Osteoblast (primary cell): ENCODE data around the gene KAT7. TPM values are rescaled to one million over a fixed set of nuclear protein-coding genes. Genes with fewer than 3 reads are reported as not detected.

Source experiments
- DNase-seq: peaks from one replicate; pipeline ENCODE4 v3.0.0; 2011; ENCODE audit warnings: low spot score, mixed read lengths; ENCODE audit not compliant: insufficient read length; ENCODE audit errors: missing footprints
- H2AFZ ChIP-seq: 2 replicates; pipeline ENCODE4 v1.6.0; 2011; ENCODE audit warnings: mild to moderate bottlenecking, low read length
- H3K27ac ChIP-seq: 2 replicates; pipeline ENCODE4 v1.5.1; 2011; ENCODE audit warnings: mild to moderate bottlenecking, low read depth, low read length, moderate library complexity
- H3K27me3 ChIP-seq: 2 replicates; pipeline ENCODE4 v1.6.0; 2012; ENCODE audit warnings: mild to moderate bottlenecking, control low read depth, inconsistent platforms, low read length, moderate library complexity; ENCODE audit not compliant: insufficient read depth
- H3K36me3 ChIP-seq: 2 replicates; pipeline ENCODE4 v1.5.1; 2011; ENCODE audit warnings: mild to moderate bottlenecking, low read length, control low read depth, moderate library complexity; ENCODE audit not compliant: insufficient read depth
- H3K4me1 ChIP-seq: 2 replicates; pipeline ENCODE4 v1.5.1; 2011; ENCODE audit warnings: mild to moderate bottlenecking, low read length, control low read depth, moderate library complexity; ENCODE audit not compliant: insufficient read depth
- H3K4me2 ChIP-seq: 2 replicates; pipeline ENCODE4 v1.6.0; 2011; ENCODE audit warnings: mild to moderate bottlenecking, low read length; ENCODE audit not compliant: insufficient read depth
- H3K4me3 ChIP-seq: fragments of 200-600 bp; sonication (generic); 3 replicates; pipeline ENCODE4 v1.5.1; 2012; ENCODE audit warnings: mild to moderate bottlenecking, low read length, inconsistent platforms; ENCODE audit not compliant: insufficient read depth
- H3K79me2 ChIP-seq: 2 replicates; pipeline ENCODE4 v1.6.0; 2012; ENCODE audit warnings: mild to moderate bottlenecking, low read length, control low read depth, inconsistent platforms; ENCODE audit not compliant: insufficient read depth
- H3K9me3 ChIP-seq: 2 replicates; pipeline ENCODE4 v1.5.1; 2011; ENCODE audit warnings: low read depth, low read length, control low read depth
- H4K20me1 ChIP-seq: 2 replicates; pipeline ENCODE4 v1.6.0; 2012; ENCODE audit warnings: mild to moderate bottlenecking, low read length, control low read depth; ENCODE audit not compliant: insufficient read depth
- CTCF ChIP-seq: IDR thresholded peaks from 2 replicates; pipeline ENCODE4 v1.5.1; 2011; ENCODE audit warnings: mild to moderate bottlenecking, low read depth, low read length, moderate library complexity; ENCODE audit errors: extremely low read depth
- total RNA-seq: library from RNA; depleted of rRNA; stranded (reverse); fragments of >200 nt; gene quantifications from 2 replicates; pipeline ENCODE4 v1.2.3, GENCODE V29; 2012

KAT7 gene
- total RNA-seq, 1 donor, result 51.4 TPM

- Histone ChIP-seq H3K4me2 (peak overlapping the region; percentile 63), H2AFZ (peak overlapping the region; percentile 53), H3K27me3 (peaks cover 28% of the 10 kb centered on the region)
Observed at GRCh38 chr17:49880291-49881053, 92.0 kb downstream of the KAT7 start.

GRCh38 chr17:49881054-49881402, 92.5 kb downstream of the KAT7 start:
- Histone ChIP-seq H3K4me3 (no peak overlapping the region), H3K4me1 (no peaks in the 10 kb centered on the region), H3K36me3 (no peaks in the 10 kb centered on the region), H2AFZ (no peak overlapping the region), H4K20me1 (no peaks in the 10 kb centered on the region), H3K79me2 (no peaks in the 10 kb centered on the region), H3K27ac (no peak overlapping the region), H3K9me3 (no peaks in the 10 kb centered on the region), H3K27me3 (peaks cover 29% of the 10 kb centered on the region), H3K4me2 (no peak overlapping the region)
- no peak for DNase-seq
- no peak for TF ChIP-seq CTCF

More at GRCh38 chr17:49880291-49881053, 92.0 kb downstream of the KAT7 start:
- H3K9me3 ChIP-seq, result no peaks in the 10 kb centered on the region
- peak; percentile 88 for TF ChIP-seq CTCF
- H4K20me1 ChIP-seq, result no peaks in the 10 kb centered on the region
- H3K27ac ChIP-seq, result no peak overlapping the region
- H3K4me3 ChIP-seq, result peak overlapping the region; percentile 44
- no peaks in the 10 kb centered on the region for H3K79me2 ChIP-seq
- no peaks in the 10 kb centered on the region for H3K36me3 ChIP-seq
- no peaks in the 10 kb centered on the region for H3K4me1 ChIP-seq
- DNase-seq, result peak; percentile 99

GRCh38 chr17:49882434-49882833, 94.0 kb downstream of the KAT7 start:
- no peak for TF ChIP-seq CTCF
- Histone ChIP-seq H3K4me2 (no peak overlapping the region), H3K79me2 (no peaks in the 10 kb centered on the region), H4K20me1 (no peaks in the 10 kb centered on the region), H3K9me3 (no peaks in the 10 kb centered on the region), H3K4me1 (no peaks in the 10 kb centered on the region), H2AFZ (no peak overlapping the region), H3K36me3 (no peaks in the 10 kb centered on the region), H3K4me3 (no peak overlapping the region), H3K27ac (no peak overlapping the region), H3K27me3 (peaks cover 25% of the 10 kb centered on the region)
- no peak for DNase-seq

Other genes starting within 250 kb of the KAT7 start
- gene NXPH3, start 212.8 kb upstream of the KAT7 start, total RNA-seq, result 1.8 and 3.3 TPM in 2 replicates
- 55.7 and 61.6 TPM in 2 replicates for gene SPOP, start 110.6 kb upstream of the KAT7 start, total RNA-seq
- gene SLC35B1, start 80.7 kb upstream of the KAT7 start, total RNA-seq, result 43.6 and 48.1 TPM in 2 replicates
- 5.3 and 8.7 TPM in 2 replicates for gene FAM117A, start 24.6 kb upstream of the KAT7 start, total RNA-seq
- not detected in 2 replicates for gene TAC4, start 59.4 kb downstream of the KAT7 start, total RNA-seq
- under 0.01 TPM in 1 of 2 replicates, not detected in the other for gene DLX4, start 180.5 kb downstream of the KAT7 start, total RNA-seq
- 0.59 and 1.1 TPM in 2 replicates for gene DLX3, start 206.5 kb downstream of the KAT7 start, total RNA-seq